Raji (cell line): ENCODE results near the gene DYNLT2B.

Source experiments
- POLR2A ChIP-seq: IDR thresholded peaks from 2 replicates; pipeline ENCODE4 v1.6.1; 2011; ENCODE audit warnings: low read depth, low read length, control low read depth; ENCODE audit not compliant: insufficient read depth

The DYNLT2B gene

DNA sequence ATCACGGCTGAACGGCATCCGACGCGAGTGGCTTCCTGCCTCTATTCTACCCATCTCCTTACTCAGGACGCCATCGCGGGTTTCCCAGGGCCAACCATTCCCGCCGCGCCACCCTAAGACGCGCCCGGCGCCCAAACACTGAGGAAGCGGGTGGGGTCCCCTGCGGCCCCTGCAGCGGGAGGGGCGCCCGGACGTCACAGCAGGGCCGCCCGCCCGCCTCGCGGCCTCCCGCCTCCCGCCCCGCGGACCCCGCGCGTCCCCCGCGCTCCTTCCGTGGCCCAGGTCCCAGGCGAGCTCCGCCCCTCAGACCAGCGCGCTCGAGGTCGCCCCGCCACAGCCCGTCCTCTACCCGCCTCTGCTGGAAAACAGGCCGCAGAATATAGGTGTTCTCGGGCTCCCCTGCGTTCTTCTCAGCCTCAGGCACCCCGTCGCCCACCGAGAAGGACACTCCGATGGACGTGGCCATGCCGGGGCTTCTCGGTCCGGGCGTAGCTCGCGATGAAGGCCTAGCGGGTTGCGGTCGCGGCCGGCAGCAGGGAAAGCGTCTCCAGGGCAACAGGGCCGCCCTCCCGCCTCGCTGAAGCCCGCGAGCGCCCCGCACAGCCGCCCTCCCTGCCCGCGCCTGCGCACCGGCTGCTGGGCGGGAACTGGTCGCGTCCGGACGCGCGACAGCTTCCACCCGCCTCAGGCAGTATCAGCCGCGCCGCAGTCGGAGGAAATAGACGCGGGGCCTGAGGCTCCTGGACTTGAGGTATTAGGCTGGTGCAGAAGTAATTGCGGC, at the start of gene DYNLT2B:
TSS of gene DYNLT2B (minus strand) at position 554 of the 781 bp plus-strand sequence. CDS start at position 466, 88 bp downstream.
- peak; percentile 74 for TF ChIP-seq POLR2A

DNA sequence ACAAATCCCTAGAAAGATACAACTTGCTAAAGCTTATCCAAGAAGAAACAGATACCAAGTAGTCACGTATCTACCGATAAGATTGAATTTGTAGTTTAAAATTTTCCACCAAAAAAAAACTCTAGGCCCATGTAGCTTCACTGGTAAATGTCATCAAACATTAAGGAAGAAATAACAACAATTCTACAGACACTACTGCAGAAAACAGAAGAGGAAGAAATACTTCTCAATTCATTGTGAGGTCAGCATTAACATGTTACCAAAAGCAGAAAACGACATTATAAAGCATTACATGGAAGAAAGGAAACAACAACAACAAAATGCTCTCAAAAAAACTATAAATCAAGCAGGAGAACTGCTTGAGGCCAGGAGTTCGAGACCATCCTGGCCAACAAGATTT, 47.7 kb upstream of the DYNLT2B start:
- no peak for TF ChIP-seq POLR2A

DNA sequence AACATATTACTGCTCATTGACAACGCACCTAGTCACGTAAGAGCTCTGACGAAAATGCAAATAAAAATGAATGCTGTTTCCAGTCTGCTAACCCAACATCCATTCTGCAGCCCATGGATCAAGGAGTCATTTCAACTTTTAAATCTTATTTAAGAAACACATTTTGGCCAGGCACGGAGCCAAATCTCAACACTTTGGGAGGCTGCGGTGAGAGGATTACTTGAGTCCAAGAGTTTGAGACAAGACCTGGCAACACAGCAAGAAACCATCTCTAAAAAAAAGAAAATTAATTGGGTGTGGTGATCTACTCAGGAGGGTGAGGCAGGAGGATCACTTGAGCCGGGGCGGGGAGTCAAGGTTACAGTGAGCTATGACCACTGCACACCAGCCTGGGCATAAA, 42.5 kb upstream of the DYNLT2B start:
- no peak for TF ChIP-seq POLR2A

GRCh38 chr3:196357905-196358304, 39.9 kb upstream of the DYNLT2B start:
- no peak for TF ChIP-seq POLR2A

- no peak for TF ChIP-seq POLR2A
Measured at GRCh38 chr3:196356556-196356955, 38.5 kb upstream of the DYNLT2B start.

- TF ChIP-seq POLR2A, result no peak
Measured at GRCh38 chr3:196355668-196356067, 37.6 kb upstream of the DYNLT2B start.

DNA sequence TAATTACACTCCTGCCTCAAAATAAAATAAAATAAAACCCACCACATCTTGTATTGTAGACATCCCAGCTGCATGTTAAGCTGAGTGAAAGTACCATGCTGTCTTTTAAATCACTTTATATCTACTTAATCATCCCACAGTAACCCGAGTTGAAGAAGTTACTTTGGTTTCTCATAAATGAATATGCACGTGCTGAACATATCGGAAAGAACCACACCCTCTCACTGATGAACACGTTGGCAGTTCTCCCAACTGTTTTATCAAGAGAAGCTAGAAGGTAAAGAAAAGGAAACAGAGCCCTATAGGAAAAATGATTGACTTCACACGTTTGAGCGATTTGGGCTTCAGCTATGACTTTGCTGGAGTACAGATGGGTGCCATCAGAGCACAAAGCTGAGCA, 36.1 kb upstream of the DYNLT2B start:
- TF ChIP-seq POLR2A, result no peak

- TF ChIP-seq POLR2A, result no peak
Measured at GRCh38 chr3:196351541-196351940, 33.5 kb upstream of the DYNLT2B start.

DNA sequence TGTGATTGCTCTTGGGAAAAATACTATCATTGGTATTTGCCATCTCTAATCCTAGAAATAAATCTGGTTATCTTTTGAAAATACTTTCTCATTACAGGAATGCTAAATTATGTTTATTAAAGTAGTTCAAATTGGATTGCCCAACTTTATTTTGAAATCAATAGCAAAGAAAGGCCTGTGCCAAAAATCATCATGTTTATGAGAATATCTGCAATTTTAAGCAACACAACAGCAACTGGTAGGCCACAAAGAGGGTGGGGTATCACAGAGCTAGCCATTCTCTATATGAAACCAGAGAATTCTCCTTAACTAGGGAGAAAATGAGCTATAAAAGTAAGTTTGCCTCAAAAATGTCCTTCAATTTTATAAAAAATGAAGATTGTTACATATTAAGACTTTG, 32.0 kb upstream of the DYNLT2B start:
- no peak for TF ChIP-seq POLR2A

DNA sequence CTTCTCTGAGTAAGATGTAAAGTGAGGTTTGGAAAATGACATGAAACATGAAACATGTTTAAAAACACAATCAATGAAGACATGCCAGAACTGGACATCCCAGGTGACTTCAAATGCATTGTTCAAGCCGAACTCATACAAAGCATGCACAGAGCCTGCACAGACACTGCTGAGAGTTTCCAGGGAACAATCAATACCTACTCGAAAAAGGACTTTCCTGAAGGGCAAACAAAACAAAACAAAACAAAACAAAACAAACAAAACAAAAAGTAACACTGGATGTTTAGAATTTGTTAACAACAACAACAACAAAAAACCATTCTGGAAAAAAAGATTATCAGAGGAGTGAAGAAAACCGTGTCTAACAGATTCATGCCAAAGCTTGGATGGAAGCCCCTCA, 30.7 kb upstream of the DYNLT2B start:
- no peak for TF ChIP-seq POLR2A

- no peak for TF ChIP-seq POLR2A
Measured at GRCh38 chr3:196344663-196345062, 26.6 kb upstream of the DYNLT2B start.

DNA sequence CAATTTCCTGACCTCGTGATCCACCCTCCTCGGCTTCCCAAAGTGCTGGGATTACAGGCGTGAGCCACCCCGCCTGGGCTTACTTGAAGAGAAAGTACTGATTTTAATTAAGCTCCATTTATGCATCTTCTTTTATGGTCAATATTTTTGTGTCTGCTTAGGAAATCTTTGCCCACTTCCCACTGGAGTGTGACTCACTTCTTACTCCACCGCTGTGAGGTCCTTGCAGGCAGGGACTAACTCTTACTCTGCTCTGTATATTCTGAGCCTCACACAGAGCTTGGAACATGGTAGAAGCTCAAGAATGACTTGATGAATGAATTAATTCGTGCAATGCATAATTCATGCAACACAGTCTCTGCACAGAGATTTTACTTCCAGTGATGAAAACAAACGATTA, 23.1 kb upstream of the DYNLT2B start:
- TF ChIP-seq POLR2A, result no peak

DNA sequence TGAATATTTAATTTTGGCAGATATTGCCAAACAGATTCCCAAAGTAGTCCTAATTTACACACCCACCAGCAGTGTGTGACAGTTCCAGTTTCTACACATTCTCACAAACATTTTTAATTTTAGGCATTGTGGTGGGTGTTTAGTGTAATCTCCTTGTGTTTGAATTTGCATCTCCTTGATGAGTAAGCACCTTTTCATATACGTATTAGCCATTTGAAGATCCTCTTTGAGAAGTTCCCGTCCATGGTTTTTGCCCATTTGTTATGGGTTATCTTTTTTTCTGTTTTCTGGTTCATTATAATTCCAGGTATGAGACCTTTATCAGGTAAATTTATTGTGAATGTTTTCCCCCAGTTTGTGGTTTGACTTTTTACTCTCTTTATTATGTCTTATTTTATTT, 22.4 kb upstream of the DYNLT2B start:
- TF ChIP-seq POLR2A, result no peak

DNA sequence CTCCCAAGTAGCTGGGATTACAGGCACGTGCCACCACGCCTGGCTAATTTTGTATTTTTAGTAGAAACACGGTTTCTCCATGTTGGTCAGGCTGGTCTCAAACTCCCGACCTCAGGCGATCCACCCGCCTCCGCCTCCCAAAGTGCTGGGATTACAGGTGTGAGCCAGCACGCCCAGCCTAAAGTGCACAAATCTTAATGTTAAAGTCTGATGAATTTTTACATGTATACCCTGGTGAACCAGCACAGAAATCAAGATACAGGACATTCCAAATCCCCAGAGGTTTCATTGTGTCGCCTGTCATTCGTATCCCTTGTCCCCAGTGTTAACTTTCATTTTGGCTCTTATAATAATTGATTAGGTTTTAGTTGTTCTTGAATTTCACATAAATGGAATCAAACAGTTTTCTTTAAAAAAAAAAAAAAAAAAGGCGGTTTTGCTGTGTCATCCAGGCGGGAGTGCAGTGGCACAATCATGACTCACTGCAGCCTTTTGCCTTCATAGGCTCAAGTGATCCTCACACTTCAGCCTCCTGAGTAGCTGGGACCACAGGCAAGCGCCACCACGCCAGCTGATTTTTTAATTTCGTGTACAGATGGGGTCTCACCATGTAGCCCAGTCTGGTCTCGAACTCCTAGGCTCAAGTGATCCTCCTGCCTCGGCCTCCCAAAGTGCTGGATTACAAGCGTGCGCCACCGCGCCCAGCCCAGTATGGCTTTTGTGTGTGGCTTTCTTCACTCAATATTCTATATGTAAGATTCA, 21.6 kb upstream of the DYNLT2B start:
- no peak for TF ChIP-seq POLR2A

GRCh38 chr3:196339044-196339443, 21.0 kb upstream of the DYNLT2B start:
- TF ChIP-seq POLR2A, result no peak
